HFFc6 (cell line): Measurements from ENCODE around the gene ZBTB48. TPM values are rescaled to one million over a fixed set of nuclear protein-coding genes. Genes with fewer than 3 reads are reported as not detected.
"Not testable (repeated sequence)": the region's sequence is repeated elsewhere in the genome, so short reads cannot be mapped to it uniquely, and the experiment has no call there.

Source experiments
- DNase-seq: peaks from one replicate; pipeline ENCODE4 v3.0.0-alpha.2; 2018
- H3K27ac Mint-ChIP-seq: 2 replicates; pipeline ENCODE4 v1.8.0; 2020; ENCODE audit warnings: mild to moderate bottlenecking, mixed read lengths
- H3K27me3 Mint-ChIP-seq: 2 replicates; pipeline ENCODE4 v1.8.0; 2021; ENCODE audit warnings: mild to moderate bottlenecking, moderate library complexity, mixed read lengths; ENCODE audit not compliant: insufficient read depth
- H3K36me3 Mint-ChIP-seq: 2 replicates; pipeline ENCODE4 v1.8.0; 2021; ENCODE audit warnings: low read depth, mixed read lengths
- H3K4me1 Mint-ChIP-seq: 2 replicates; pipeline ENCODE4 v1.8.0; 2020; ENCODE audit warnings: low read depth, mixed read lengths
- H3K4me3 Mint-ChIP-seq: 2 replicates; pipeline ENCODE4 v1.8.0; 2020; ENCODE audit warnings: mild to moderate bottlenecking, moderate library complexity, mixed read lengths
- H3K9me3 Mint-ChIP-seq: 2 replicates; pipeline ENCODE4 v1.8.0; 2020; ENCODE audit warnings: mild to moderate bottlenecking, mixed read lengths
- CTCF ChIP-seq: fragments of 200-600 bp; sonication (generic); IDR thresholded peaks from 2 replicates; pipeline ENCODE4 v1.5.0; 2021; ENCODE audit warnings: antibody characterized with exemption, mild to moderate bottlenecking
- total RNA-seq, 6 experiments: library from RNA; stranded (reverse); fragmentation: NEBNext Ultra II Directional; extraction: Animal tissue kit (Norgen Biotek cat#: 25700); gene quantifications; 2 replicates in 1 of 6; 3 replicates in 5 of 6; pipeline ENCODE4 v1.2.3, GENCODE V29; 2021

The ZBTB48 gene
- total RNA-seq, 6 experiments from 2014 or later, result 10.0 to 15.1 (median 11.3) TPM

GRCh38 chr1:6547301-6547700 lies 32.5 kb upstream of the ZBTB48 start:
- peaks cover 25% of the 10 kb centered on the region for H3K36me3 Mint-ChIP-seq
- H3K27ac Mint-ChIP-seq, result no peak overlapping the region; the same call in 1 of the 2 replicates
- peaks cover 27% of the 10 kb centered on the region for H3K4me1 Mint-ChIP-seq
- no peak overlapping the region for H3K4me3 Mint-ChIP-seq
- H3K9me3 Mint-ChIP-seq, result no peaks in the 10 kb centered on the region
- no peak for DNase-seq
- peak; percentile 42 for TF ChIP-seq CTCF
- no peaks in the 10 kb centered on the region; the same call in 1 of the 2 replicates for H3K27me3 Mint-ChIP-seq

- no peaks in the 10 kb centered on the region for H3K9me3 Mint-ChIP-seq
- peak within 1 kb of the TSS; percentile 93 for H3K4me3 Mint-ChIP-seq
- no peaks in the 10 kb centered on the region for H3K36me3 Mint-ChIP-seq
- peak; percentile 84 for DNase-seq
- H3K4me1 Mint-ChIP-seq, result peaks cover 14% of the 10 kb centered on the region
- peak within 1 kb of the TSS; percentile 78 for H3K27ac Mint-ChIP-seq
- peak; percentile 97 for TF ChIP-seq CTCF
- no peaks in the 10 kb centered on the region; the same call in 1 of the 2 replicates for H3K27me3 Mint-ChIP-seq
Measured at GRCh38 chr1:6554031-6554906, 25.5 kb upstream of the ZBTB48 start, which contains the start of gene NOL9. NOL9 (minus strand) TSS chr1:6554513; CDS start chr1:6554502, 11 bp downstream.

- peaks cover 14% of the 10 kb centered on the region for H3K4me1 Mint-ChIP-seq
- H3K27me3 Mint-ChIP-seq, result no peaks in the 10 kb centered on the region; the same call in 1 of the 2 replicates
- H3K9me3 Mint-ChIP-seq, result no peaks in the 10 kb centered on the region
- H3K4me3 Mint-ChIP-seq, result peak within 1 kb of the TSS; percentile 83
- H3K36me3 Mint-ChIP-seq, result no peaks in the 10 kb centered on the region
- DNase-seq, result no peak
- H3K27ac Mint-ChIP-seq, result peak within 1 kb of the TSS; percentile 46; the same call in 1 of the 2 replicates
- TF ChIP-seq CTCF, result no peak
Measured at GRCh38 chr1:6554907-6555778, 24.7 kb upstream of the ZBTB48 start, which contains the start of gene TAS1R1. TAS1R1 (plus strand) TSS chr1:6555307; CDS start chr1:6555374, 67 bp downstream.

- H3K27ac Mint-ChIP-seq, result no peak overlapping the region
- no peak for DNase-seq
- TF ChIP-seq CTCF, result no peak
- H3K27me3 Mint-ChIP-seq, result peaks cover 12% of the 10 kb centered on the region
- H3K4me3 Mint-ChIP-seq, result no peak overlapping the region
- H3K4me1 Mint-ChIP-seq, result peaks cover 14% of the 10 kb centered on the region
- no peaks in the 10 kb centered on the region for H3K36me3 Mint-ChIP-seq
- no peaks in the 10 kb centered on the region for H3K9me3 Mint-ChIP-seq
Measured at GRCh38 chr1:6557597-6557996, 22.2 kb upstream of the ZBTB48 start.

GRCh38 chr1:6559161-6559560 lies 20.6 kb upstream of the ZBTB48 start:
- not testable (repeated sequence) for H3K9me3 Mint-ChIP-seq, H3K27ac Mint-ChIP-seq, H3K36me3 Mint-ChIP-seq, H3K4me1 Mint-ChIP-seq, H3K4me3 Mint-ChIP-seq
- peak; percentile 14 for DNase-seq
- peaks cover 12% of the 10 kb centered on the region for H3K27me3 Mint-ChIP-seq
